H9 (cell line): ENCODE data around the gene FGD5. TPM values are rescaled to one million over a fixed set of nuclear protein-coding genes. Genes with fewer than 3 reads are reported as not detected.

Source experiments
- DNase-seq: peaks from one replicate; pipeline ENCODE4 v3.0.0-alpha.2; 2017
- H2AFZ ChIP-seq: one replicate; pipeline ENCODE4 v1.6.1; 2013; ENCODE audit warnings: mild to moderate bottlenecking, low read length, control low read depth, moderate library complexity
- H2AK5ac ChIP-seq: 2 replicates; pipeline ENCODE4 v1.6.1; 2013; ENCODE audit warnings: low read length, control low read depth, mixed read lengths; ENCODE audit not compliant: insufficient read length
- H2BK120ac ChIP-seq: one replicate; pipeline ENCODE4 v1.6.1; 2013; ENCODE audit warnings: low read depth, mild to moderate bottlenecking, low read length, control low read depth, inconsistent platforms; ENCODE audit not compliant: poor library complexity, severe bottlenecking
- H2BK12ac ChIP-seq: 2 replicates; pipeline ENCODE4 v1.6.1; 2013; ENCODE audit warnings: low read length, control low read depth, mixed read lengths, low read depth; ENCODE audit not compliant: insufficient read length
- H2BK15ac ChIP-seq: 2 replicates; pipeline ENCODE4 v1.6.1; 2013; ENCODE audit warnings: low read depth, low read length, control low read depth
- H2BK20ac ChIP-seq: one replicate; pipeline ENCODE4 v1.6.1; 2013; ENCODE audit warnings: low read depth, mild to moderate bottlenecking, low read length, control low read depth, inconsistent platforms; ENCODE audit not compliant: poor library complexity, severe bottlenecking
- H2BK5ac ChIP-seq: 2 replicates; pipeline ENCODE4 v1.6.1; 2013; ENCODE audit warnings: low read length, control low read depth, mixed read lengths; ENCODE audit not compliant: insufficient read length
- H3K14ac ChIP-seq: 2 replicates; pipeline ENCODE4 v1.6.1; 2013; ENCODE audit warnings: low read length, control low read depth; ENCODE audit not compliant: insufficient read depth
- H3K18ac ChIP-seq: 2 replicates; pipeline ENCODE4 v1.6.1; 2013; ENCODE audit warnings: low read depth, mild to moderate bottlenecking, mixed read lengths, low read length, control low read depth; ENCODE audit not compliant: insufficient read length
- H3K23ac ChIP-seq: 2 replicates; pipeline ENCODE4 v1.6.1; 2013; ENCODE audit warnings: low read length, control low read depth, mixed read lengths, low read depth; ENCODE audit not compliant: insufficient read length
- H3K23me2 ChIP-seq: 2 replicates; pipeline ENCODE4 v1.6.1; 2013; ENCODE audit warnings: low read depth, mild to moderate bottlenecking, mixed read lengths, low read length, control low read depth; ENCODE audit not compliant: insufficient read length, poor library complexity, severe bottlenecking
- H3K27ac ChIP-seq: 2 replicates; pipeline ENCODE4 v1.5.1; 2013; ENCODE audit warnings: low read length, control low read depth, mixed read lengths, low read depth; ENCODE audit not compliant: insufficient read length
- H3K27me3 ChIP-seq: 2 replicates; pipeline ENCODE4 v1.6.1; 2013; ENCODE audit warnings: low read length, control low read depth, inconsistent platforms; ENCODE audit not compliant: insufficient read depth
- H3K4ac ChIP-seq: 2 replicates; pipeline ENCODE4 v1.6.1; 2013; ENCODE audit warnings: low read depth, mild to moderate bottlenecking, control low read depth, inconsistent platforms, low read length, moderate library complexity
- H3K4me1 ChIP-seq: 2 replicates; pipeline ENCODE4 v1.6.1; 2013; ENCODE audit warnings: low read length, control low read depth, inconsistent platforms; ENCODE audit not compliant: insufficient read depth
- H3K4me2 ChIP-seq: 2 replicates; pipeline ENCODE4 v1.6.1; 2013; ENCODE audit warnings: low read length, control low read depth, mixed read lengths; ENCODE audit not compliant: insufficient read length, insufficient read depth
- H3K56ac ChIP-seq: 2 replicates; pipeline ENCODE4 v1.6.1; 2013; ENCODE audit warnings: low read depth, mild to moderate bottlenecking, mixed read lengths, low read length, control low read depth; ENCODE audit not compliant: insufficient read length
- H3K79me1 ChIP-seq: 2 replicates; pipeline ENCODE4 v1.6.1; 2013; ENCODE audit warnings: low read depth, mild to moderate bottlenecking, moderate library complexity, low read length, control low read depth, inconsistent platforms; ENCODE audit not compliant: insufficient read depth, poor library complexity, severe bottlenecking
- H3K79me2 ChIP-seq: 2 replicates; pipeline ENCODE4 v1.6.1; 2013; ENCODE audit warnings: low read length, control low read depth, inconsistent platforms; ENCODE audit not compliant: insufficient read depth
- H3K9ac ChIP-seq: 2 replicates; pipeline ENCODE4 v1.6.1; 2013; ENCODE audit warnings: low read length, control low read depth, mixed read lengths; ENCODE audit not compliant: insufficient read length; ENCODE audit errors: extremely low read depth
- H3K9me3 ChIP-seq: one replicate; pipeline ENCODE4 v1.6.1; 2013; ENCODE audit warnings: low read depth, low read length, inconsistent platforms; ENCODE audit not compliant: control insufficient read depth
- H3T11ph ChIP-seq: one replicate; pipeline ENCODE4 v1.6.1; 2013; ENCODE audit warnings: mild to moderate bottlenecking, low read length, control low read depth, inconsistent platforms
- H4K20me1 ChIP-seq: one replicate; pipeline ENCODE4 v1.6.1; 2013; ENCODE audit not compliant: control insufficient read depth, insufficient read length, insufficient read depth
- H4K5ac ChIP-seq: 2 replicates; pipeline ENCODE4 v1.6.1; 2013; ENCODE audit warnings: low read depth, mild to moderate bottlenecking, mixed read lengths, low read length, control low read depth; ENCODE audit not compliant: insufficient read length
- H4K8ac ChIP-seq: replicated peaks from 2 replicates; pipeline ENCODE4 v1.6.1; 2013; ENCODE audit warnings: low read length, control low read depth, mixed read lengths, low read depth; ENCODE audit not compliant: insufficient read length
- H4K91ac ChIP-seq: 2 replicates; pipeline ENCODE4 v1.6.1; 2013; ENCODE audit warnings: low read depth, mild to moderate bottlenecking, moderate library complexity, mixed read lengths, low read length, control low read depth; ENCODE audit not compliant: insufficient read length
- H3K27ac Mint-ChIP-seq, 3 experiments: 2 replicates in 2 of 3; 3 replicates in 1 of 3; pipeline ENCODE4 v1.8.0; 2020 to 2021; ENCODE audit warnings: mixed read lengths in 3 of 3, mild to moderate bottlenecking in 1 of 3, moderate library complexity in 1 of 3
- H3K27me3 Mint-ChIP-seq: 2 replicates; pipeline ENCODE4 v1.8.0; 2021; ENCODE audit warnings: low read depth, mild to moderate bottlenecking, moderate library complexity, mixed read lengths
- H3K36me3 Mint-ChIP-seq, 3 experiments: 2 replicates in 2 of 3; 3 replicates in 1 of 3; pipeline ENCODE4 v1.8.0; 2020 to 2021; ENCODE audit warnings: low read depth in 3 of 3, mixed read lengths in 3 of 3; ENCODE audit not compliant: insufficient read depth in 1 of 3
- H3K4me1 Mint-ChIP-seq, 2 experiments: 2 replicates each; pipeline ENCODE4 v1.8.0; 2020; ENCODE audit warnings: mixed read lengths in 2 of 2
- H3K4me3 Mint-ChIP-seq, 2 experiments: 2 replicates in 1 of 2; 3 replicates in 1 of 2; pipeline ENCODE4 v1.8.0; 2020 to 2021; ENCODE audit warnings: mild to moderate bottlenecking in 2 of 2, mixed read lengths in 2 of 2, moderate library complexity in 1 of 2
- H3K9me3 Mint-ChIP-seq, 2 experiments: 2 replicates in 1 of 2; 3 replicates in 1 of 2; pipeline ENCODE4 v1.8.0; 2020; ENCODE audit warnings: mild to moderate bottlenecking in 2 of 2, mixed read lengths in 2 of 2, moderate library complexity in 1 of 2
- WGBS: extraction: QIAGEN DNeasy Blood & Tissue Kit; methylation state at CpG from one replicate; pipeline ENCODE4 v1.1.7; 2013; ENCODE audit warnings: missing lambda C conversion rate, low lambda C conversion rate, mixed read lengths; ENCODE audit not compliant: insufficient read length; ENCODE audit errors: extremely low coverage; 5-methylcytosine and 5-hydroxymethylcytosine counted together
- total RNA-seq: library from RNA; stranded (reverse); gene quantifications from 2 replicates; pipeline ENCODE4 v1.2.1, GENCODE V29; 2021
- TF ChIP-seq, protein P1 (sequence below): fragments of 200-600 bp; sonication (generic); conservative IDR thresholded peaks from 3 replicates; pipeline ENCODE4 v1.8.0; 2021; ENCODE audit warnings: antibody characterized with exemption, mild to moderate bottlenecking

FGD5 gene
- total RNA-seq, 1 experiment from 2014 or later = 7.8 TPM

DNA sequence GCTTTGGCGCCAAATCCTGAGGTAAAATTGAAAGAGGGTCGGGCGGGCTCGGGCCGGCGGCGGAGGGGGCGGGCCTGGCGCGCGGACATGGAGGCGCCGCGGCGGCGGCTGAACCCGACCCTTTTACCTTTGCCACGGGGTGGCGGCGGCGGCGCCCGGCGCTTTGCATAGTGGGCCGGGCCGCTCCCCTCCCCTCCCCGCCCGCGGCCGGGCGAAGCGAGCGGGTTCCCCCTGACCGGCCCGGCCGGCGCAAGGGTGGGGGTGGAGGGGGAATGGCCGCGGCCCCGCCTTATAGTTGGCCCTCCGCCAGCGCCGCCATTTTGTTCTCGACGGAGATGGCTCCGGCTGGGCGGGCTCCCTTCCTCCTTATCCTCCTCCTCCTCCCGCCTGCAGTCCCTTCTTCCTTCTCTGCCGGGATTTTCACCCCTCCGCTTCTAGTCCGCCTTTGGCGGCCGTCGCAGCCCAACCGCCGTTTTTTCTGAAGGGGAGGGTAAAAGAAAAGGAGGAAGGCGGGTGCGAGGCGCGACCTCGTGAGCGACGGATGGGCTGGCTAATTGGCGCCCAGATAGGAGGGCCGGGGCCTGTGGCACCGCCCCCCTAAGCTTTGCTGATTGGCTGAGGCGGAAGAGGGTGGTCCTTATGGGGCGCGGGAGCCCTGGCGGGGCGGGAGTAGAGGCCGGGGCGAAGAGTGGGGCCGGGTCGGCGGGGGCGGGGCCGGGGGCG is 129.3 kb downstream of the FGD5 start:
- peak overlapping the region; percentile 100 for H3K27ac Mint-ChIP-seq
- no peaks in the 10 kb centered on the region for H3K9me3 Mint-ChIP-seq

More for the DNA sequence above, 129.3 kb downstream of the FGD5 start:
- peaks cover 30% of the 10 kb centered on the region; the same call in 1 of the 2 replicates for H3K79me2 ChIP-seq
- H3K14ac ChIP-seq = peak overlapping the region; percentile 100
- no peak overlapping the region for H2BK12ac ChIP-seq
- H3K27me3 ChIP-seq = no peaks in the 10 kb centered on the region
- no peak overlapping the region for H4K91ac ChIP-seq
- H3K9ac ChIP-seq = peak overlapping the region; percentile 98
- peak overlapping the region; percentile 89 for H3K27ac ChIP-seq
- peak overlapping the region; percentile 89 for H3T11ph ChIP-seq
- H2BK120ac ChIP-seq = peak overlapping the region; percentile 97
- peaks cover 8% of the 10 kb centered on the region for H3K79me1 ChIP-seq
- no peaks in the 10 kb centered on the region for H3K9me3 ChIP-seq
- H4K20me1 ChIP-seq = no peaks in the 10 kb centered on the region
- H3K23me2 ChIP-seq = peaks cover 6% of the 10 kb centered on the region
- Mint-ChIP-seq H3K4me3 (peak overlapping the region; percentile 96), H3K27me3 (no peaks in the 10 kb centered on the region), H3K36me3 (peaks cover 14 to 53% (median 51%) of the 10 kb centered on the region in 3 experiments; a peak in 5 of 7 replicates), H3K4me1 (peaks cover 37 to 42% of the 10 kb centered on the region in 2 experiments)
- H4K5ac ChIP-seq = no peak overlapping the region
- DNase-seq = peak; percentile 97
- peak overlapping the region; percentile 75 for H3K4me2 ChIP-seq
- peak overlapping the region; percentile 88 for H2AFZ ChIP-seq
- WGBS = no CpG with 5 or more reads among the region's 79 CpGs
- TF ChIP-seq, protein P1, sequence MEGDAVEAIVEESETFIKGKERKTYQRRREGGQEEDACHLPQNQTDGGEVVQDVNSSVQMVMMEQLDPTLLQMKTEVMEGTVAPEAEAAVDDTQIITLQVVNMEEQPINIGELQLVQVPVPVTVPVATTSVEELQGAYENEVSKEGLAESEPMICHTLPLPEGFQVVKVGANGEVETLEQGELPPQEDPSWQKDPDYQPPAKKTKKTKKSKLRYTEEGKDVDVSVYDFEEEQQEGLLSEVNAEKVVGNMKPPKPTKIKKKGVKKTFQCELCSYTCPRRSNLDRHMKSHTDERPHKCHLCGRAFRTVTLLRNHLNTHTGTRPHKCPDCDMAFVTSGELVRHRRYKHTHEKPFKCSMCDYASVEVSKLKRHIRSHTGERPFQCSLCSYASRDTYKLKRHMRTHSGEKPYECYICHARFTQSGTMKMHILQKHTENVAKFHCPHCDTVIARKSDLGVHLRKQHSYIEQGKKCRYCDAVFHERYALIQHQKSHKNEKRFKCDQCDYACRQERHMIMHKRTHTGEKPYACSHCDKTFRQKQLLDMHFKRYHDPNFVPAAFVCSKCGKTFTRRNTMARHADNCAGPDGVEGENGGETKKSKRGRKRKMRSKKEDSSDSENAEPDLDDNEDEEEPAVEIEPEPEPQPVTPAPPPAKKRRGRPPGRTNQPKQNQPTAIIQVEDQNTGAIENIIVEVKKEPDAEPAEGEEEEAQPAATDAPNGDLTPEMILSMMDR = no peak
- H3K4ac ChIP-seq = no peak overlapping the region; the same call in 1 of the 2 replicates
- no peaks in the 10 kb centered on the region for H3K4me1 ChIP-seq
- no peak overlapping the region for H3K56ac ChIP-seq
- peak overlapping the region; percentile 69 for H2BK5ac ChIP-seq
- no peak overlapping the region for H3K23ac ChIP-seq
- no peak overlapping the region for H2BK15ac ChIP-seq
- peak overlapping the region; percentile 97 for H2BK20ac ChIP-seq
- H4K8ac ChIP-seq = no peak overlapping the region
- H3K18ac ChIP-seq = peak overlapping the region; percentile 100
- H2AK5ac ChIP-seq = no peak overlapping the region
